K562 (cell line): Measurements from ENCODE around the gene RNPEP. TPM values are rescaled to one million over a fixed set of nuclear protein-coding genes. Genes with fewer than 3 reads are reported as not detected.

Source experiments
- DNMT1 ChIP-seq: fragments of 450-650 bp; IDR thresholded peaks from 2 replicates; pipeline ENCODE4 v1.6.1; 2016; ENCODE audit warnings: antibody characterized with exemption, mild to moderate bottlenecking
- E2F8 ChIP-seq: fragments of 450-650 bp; IDR thresholded peaks from 2 replicates; pipeline ENCODE4 v1.7.1; 2018; ENCODE audit warnings: mild to moderate bottlenecking, low read depth; ENCODE audit not compliant: partially characterized antibody
- E4F1 ChIP-seq: fragments of 250-450 bp; sonication (Bioruptor Pico); IDR thresholded peaks from 2 replicates; pipeline ENCODE4 v1.5.0; 2021; ENCODE audit warnings: mild to moderate bottlenecking, borderline replicate concordance
- FOXP1 ChIP-seq: sonication (generic); formaldehyde crosslinking; IDR thresholded peaks from 2 replicates; pipeline ENCODE4 v1.8.0; 2022; ENCODE audit warnings: mild to moderate bottlenecking, missing genetic modification reagents
- HDGF ChIP-seq: fragments of 450-650 bp; IDR thresholded peaks from 2 replicates; pipeline ENCODE4 v1.6.1; 2016
- HIVEP1 ChIP-seq: fragments of 250-450 bp; sonication (Bioruptor Pico); IDR thresholded peaks from 2 replicates; pipeline ENCODE4 v1.4.0; 2020; ENCODE audit warnings: mild to moderate bottlenecking
- KLF1 ChIP-seq: fragments of 450-650 bp; IDR thresholded peaks from 2 replicates; pipeline ENCODE4 v1.6.1; 2016; ENCODE audit warnings: missing genetic modification characterization, missing compliant biosample characterization
- NR4A1 ChIP-seq, 2 experiments: fragments of 250-450 bp in 1 of 2; fragments of 450-650 bp in 1 of 2; sonication (Bioruptor Pico) in 1 of 2; IDR thresholded peaks; 2 replicates each; pipeline versions ENCODE4 v1.4.0 to v1.6.1; 2016 to 2020; ENCODE audit warnings: mild to moderate bottlenecking in 2 of 2, missing compliant biosample characterization in 1 of 2, missing genetic modification characterization in 1 of 2, moderate library complexity in 1 of 2
- PURB ChIP-seq: sonication (generic); formaldehyde crosslinking; IDR thresholded peaks from 2 replicates; pipeline ENCODE4 v1.9.0; 2021; ENCODE audit warnings: low read depth, mild to moderate bottlenecking, missing genetic modification reagents
- ZBTB1 ChIP-seq: sonication (generic); formaldehyde crosslinking; IDR thresholded peaks from 2 replicates; pipeline ENCODE4 v1.8.1; 2023; ENCODE audit warnings: missing genetic modification reagents, low read depth, mild to moderate bottlenecking, borderline replicate concordance
- ZNF407 ChIP-seq: fragments of 450-650 bp; IDR thresholded peaks from 2 replicates; pipeline ENCODE4 v1.6.1; 2016; ENCODE audit warnings: low read depth
- ZNF77 ChIP-seq: fragments of 250-450 bp; sonication (Bioruptor Pico); IDR thresholded peaks from 2 replicates; pipeline ENCODE4 v1.5.0; 2020
- polyA plus RNA-seq, 8 experiments: library from polyadenylated mRNA; depleted of rRNA in 4 of 8; stranded (reverse) in 5 of 8; unstranded in 3 of 8; fragments of >200 nt; fragmentation: Nextera tagmentation in 2 of 8; fragmentation: Illumina TruSeq in 1 of 8; extraction: Ambion mirVana in 2 of 8; extraction: Trizol in 1 of 8; gene quantifications; 2 replicates each; pipeline versions ENCODE4 v1.2.1 to v1.2.3, GENCODE V29; 2011 to 2014; ENCODE audit warnings: inconsistent platforms in 1 of 8, missing spikeins in 1 of 8
- total RNA-seq, 7 experiments: library from RNA; depleted of rRNA in 6 of 7; stranded (reverse); fragments of >200 nt in 6 of 7; fragmentation: Illumina TruSeq in 2 of 7; extraction: Trizol in 2 of 7; gene quantifications; 2 replicates each; pipeline versions ENCODE4 v1.2.1 to v1.2.3, GENCODE V29; 2011 to 2021; ENCODE audit warnings: low replicate concordance in 1 of 7

The RNPEP gene
- total and polyA plus RNA-seq, 9 of the 15 experiments (the other 6 are each of a cell fraction or from before 2014, with no cell fraction given): 27.5 to 131 (median 63.4) TPM

GRCh38 chr1:201955729-201956143, 26.7 kb upstream of the RNPEP start (continued):
- no peak for TF ChIP-seq FOXP1 (CRISPR knock-in tag)
- TF ChIP-seq KLF1 (tag): 0 out of 2 replicates have a peak, but pooled peaks have one; percentile 4
- no peak for TF ChIP-seq PURB
- no peak for TF ChIP-seq ZNF407
- no peak for TF ChIP-seq NR4A1 (CRISPR knock-in tag; IDR thresholded peaks at IDR 0.05)
- no peak for TF ChIP-seq NR4A1 (tag; IDR thresholded peaks at IDR 0.05)
- TF ChIP-seq DNMT1: peak; percentile 95; the same call in 1 of the 2 replicates
- no peak for TF ChIP-seq ZNF77 (CRISPR knock-in tag)
- TF ChIP-seq E4F1: no peak
- TF ChIP-seq ZBTB1 (CRISPR knock-in tag): no peak; the same call in 1 of the 2 replicates
- 0 out of 2 replicates have a peak, but pooled peaks have one; percentile 21 for TF ChIP-seq HDGF
- TF ChIP-seq HIVEP1 (CRISPR knock-in tag): no peak
- TF ChIP-seq E2F8: no peak
